ENCODE results near the gene PPTC7. TPM values are rescaled to one million over a fixed set of nuclear protein-coding genes. Genes with fewer than 3 reads are reported as not detected.

PPTC7 gene
- total RNA-seq, 2 experiments from 2014 or later, result 53.8 to 54.8 TPM

DNA sequence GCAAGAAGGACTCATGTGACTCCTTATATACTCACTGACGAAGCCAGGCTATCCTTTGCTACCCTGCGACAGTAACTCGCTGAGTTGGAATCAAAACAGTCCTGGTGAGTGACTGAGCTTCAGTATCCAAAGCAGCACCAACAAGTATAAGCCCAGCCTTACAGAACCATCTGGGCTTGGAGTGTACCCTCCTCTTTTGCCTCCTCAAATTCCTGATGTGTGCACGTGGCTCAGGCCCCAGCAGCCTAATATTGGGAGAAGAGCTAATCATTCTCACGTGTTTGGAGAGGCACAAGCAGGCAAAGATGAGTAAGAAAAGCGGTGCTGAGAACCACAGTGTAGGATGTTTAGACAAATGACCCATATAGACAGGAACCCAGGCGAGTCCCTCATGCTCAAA is 34.4 kb downstream of the PPTC7 start:
- H3K4me1 Mint-ChIP-seq (ENCODE audit: low read depth), result peaks cover 39% of the 10 kb centered on the region
- Histone ChIP-seq H3K27ac (ENCODE audit: low read depth in 1 of 2, low read length in 2 of 2) (no peak overlapping the region), H3K4me1 (ENCODE audit: insufficient read depth, low read length) (peaks cover 7% of the 10 kb centered on the region), H3K4me3 (ENCODE audit: low read length) (no peak overlapping the region), H3K27me3 (ENCODE audit: control insufficient read depth in 1 of 2, insufficient read depth in 2 of 2, low read length in 2 of 2) (no peaks in the 10 kb centered on the region), H3K36me3 (ENCODE audit: insufficient read depth, low read length) (peaks cover 54% of the 10 kb centered on the region), H3K9me3 (ENCODE audit: control insufficient read depth in 1 of 2, insufficient read depth in 1 of 2, low read length in 2 of 2) (no peaks in the 10 kb centered on the region)
- no peak overlapping the region for H3K4me3 Mint-ChIP-seq
- peaks cover 77% of the 10 kb centered on the region for H3K36me3 Mint-ChIP-seq (ENCODE audit: low read depth)
- ChIA-PET POLR2A (interaction anchor here (0.7 kb wide), 1 partner anchor 52 kb away, joined by 3 read pairs; no protein-coding TSS in a partner anchor), CTCF (interaction anchor here (1.7 to 3.4 kb wide), 4 partner anchors 51 to 99 kb away, joined by 5 to 16 read pairs (median 8); partner anchors contain the start of genes ARPC3, FAM216A and GPN3)
- intact Hi-C loops (cut with DNase I, micrococcal nuclease), result no loop called here
- no peak for DNase-seq
- TF ChIP-seq, protein P1, sequence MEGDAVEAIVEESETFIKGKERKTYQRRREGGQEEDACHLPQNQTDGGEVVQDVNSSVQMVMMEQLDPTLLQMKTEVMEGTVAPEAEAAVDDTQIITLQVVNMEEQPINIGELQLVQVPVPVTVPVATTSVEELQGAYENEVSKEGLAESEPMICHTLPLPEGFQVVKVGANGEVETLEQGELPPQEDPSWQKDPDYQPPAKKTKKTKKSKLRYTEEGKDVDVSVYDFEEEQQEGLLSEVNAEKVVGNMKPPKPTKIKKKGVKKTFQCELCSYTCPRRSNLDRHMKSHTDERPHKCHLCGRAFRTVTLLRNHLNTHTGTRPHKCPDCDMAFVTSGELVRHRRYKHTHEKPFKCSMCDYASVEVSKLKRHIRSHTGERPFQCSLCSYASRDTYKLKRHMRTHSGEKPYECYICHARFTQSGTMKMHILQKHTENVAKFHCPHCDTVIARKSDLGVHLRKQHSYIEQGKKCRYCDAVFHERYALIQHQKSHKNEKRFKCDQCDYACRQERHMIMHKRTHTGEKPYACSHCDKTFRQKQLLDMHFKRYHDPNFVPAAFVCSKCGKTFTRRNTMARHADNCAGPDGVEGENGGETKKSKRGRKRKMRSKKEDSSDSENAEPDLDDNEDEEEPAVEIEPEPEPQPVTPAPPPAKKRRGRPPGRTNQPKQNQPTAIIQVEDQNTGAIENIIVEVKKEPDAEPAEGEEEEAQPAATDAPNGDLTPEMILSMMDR (IDR thresholded peaks at IDR 0.05), result no peak
- no peak for ATAC-seq (ENCODE audit: poor library complexity)
- no peak overlapping the region for H3K27ac Mint-ChIP-seq
- H3K27me3 Mint-ChIP-seq, result no peaks in the 10 kb centered on the region
- no peaks in the 10 kb centered on the region for H3K9me3 Mint-ChIP-seq

DNA sequence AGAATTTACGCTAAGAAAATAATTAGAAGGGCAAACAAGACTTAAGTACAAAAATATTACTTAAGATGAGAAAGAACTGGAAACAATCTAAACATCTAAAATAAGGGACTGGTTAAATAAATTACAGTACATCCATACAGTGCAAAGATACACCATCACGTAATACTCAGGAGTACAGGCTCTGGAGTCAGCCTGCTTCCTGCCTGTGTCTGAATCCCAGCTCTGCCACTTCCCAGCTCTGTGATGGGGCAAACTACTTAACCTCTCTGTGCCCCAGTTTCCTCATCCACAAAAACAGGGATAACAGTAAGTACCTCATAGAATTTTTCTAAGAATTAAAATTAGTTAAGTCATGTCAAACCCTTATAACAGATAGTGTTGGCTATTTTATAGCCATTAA is 36.0 kb downstream of the PPTC7 start:
- intact Hi-C loops (cut with DNase I, micrococcal nuclease), result no loop called here
- CTCF ChIA-PET, result interaction anchor here (1.7 to 3.4 kb wide), 2 partner anchors 53 to 97 kb away, joined by 6 to 16 read pairs; partner anchors contain the start of gene ARPC3

DNA sequence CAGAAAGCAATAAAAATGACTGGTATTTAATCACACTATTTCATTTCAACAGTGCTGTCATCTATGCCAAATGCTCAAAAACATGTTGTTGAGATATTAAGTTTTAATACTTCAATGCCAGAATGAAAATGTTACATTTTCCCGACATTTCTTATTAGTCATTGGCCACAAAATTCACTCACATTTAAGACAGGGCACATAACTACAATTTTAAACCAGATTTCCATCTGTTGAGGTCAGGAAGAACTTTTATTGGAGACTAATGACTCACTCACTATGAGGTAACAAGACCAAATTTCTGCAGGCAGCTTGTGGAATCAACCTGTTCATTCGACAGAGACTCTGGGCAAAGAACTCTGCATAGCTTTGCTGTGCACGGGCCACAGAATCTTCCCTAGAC is 36.8 kb downstream of the PPTC7 start:
- H3K36me3 Mint-ChIP-seq (ENCODE audit: low read depth), result peaks cover 84% of the 10 kb centered on the region

More for the DNA sequence above, 36.0 kb downstream of the PPTC7 start:
- Mint-ChIP-seq H3K4me3 (no peak overlapping the region), H3K4me1 (ENCODE audit: low read depth) (peaks cover 42% of the 10 kb centered on the region), H3K36me3 (ENCODE audit: low read depth) (peaks cover 86% of the 10 kb centered on the region), H3K27me3 (no peaks in the 10 kb centered on the region), H3K9me3 (no peaks in the 10 kb centered on the region), H3K27ac (no peak overlapping the region)
- ATAC-seq (ENCODE audit: poor library complexity), result no peak
- H3K4me3 ChIP-seq (ENCODE audit: low read length), result no peak overlapping the region
- H3K36me3 ChIP-seq (ENCODE audit: insufficient read depth, low read length), result peaks cover 70% of the 10 kb centered on the region
- H3K27ac ChIP-seq (ENCODE audit: low read depth in 1 of 2, low read length in 2 of 2), result no peak overlapping the region
- TF ChIP-seq, protein P1 (IDR thresholded peaks at IDR 0.05), result no peak
- POLR2A ChIA-PET, result no interaction called here
- H3K9me3 ChIP-seq (ENCODE audit: control insufficient read depth in 1 of 2, insufficient read depth in 1 of 2, low read length in 2 of 2), result no peaks in the 10 kb centered on the region
- peaks cover 4% of the 10 kb centered on the region for H3K4me1 ChIP-seq (ENCODE audit: insufficient read depth, low read length)
- H3K27me3 ChIP-seq (ENCODE audit: control insufficient read depth in 1 of 2, insufficient read depth in 2 of 2, low read length in 2 of 2), result no peaks in the 10 kb centered on the region
- no peak for DNase-seq

More for the DNA sequence above, 36.8 kb downstream of the PPTC7 start:
- POLR2A ChIA-PET, result no interaction called here
- H3K9me3 Mint-ChIP-seq, result no peaks in the 10 kb centered on the region
- Histone ChIP-seq H3K36me3 (ENCODE audit: insufficient read depth, low read length) (peaks cover 75% of the 10 kb centered on the region), H3K27me3 (ENCODE audit: control insufficient read depth in 1 of 2, insufficient read depth in 2 of 2, low read length in 2 of 2) (no peaks in the 10 kb centered on the region), H3K4me3 (ENCODE audit: low read length) (no peak overlapping the region), H3K4me1 (ENCODE audit: insufficient read depth, low read length) (peaks cover 4% of the 10 kb centered on the region), H3K27ac (ENCODE audit: low read depth in 1 of 2, low read length in 2 of 2) (no peak overlapping the region), H3K9me3 (ENCODE audit: control insufficient read depth in 1 of 2, insufficient read depth in 1 of 2, low read length in 2 of 2) (no peaks in the 10 kb centered on the region)
- no peak overlapping the region for H3K4me3 Mint-ChIP-seq
- CTCF ChIA-PET, result no interaction called here
- ATAC-seq (ENCODE audit: poor library complexity), result no peak
- no peak for DNase-seq
- TF ChIP-seq, protein P1 (IDR thresholded peaks at IDR 0.05), result no peak
- H3K27me3 Mint-ChIP-seq, result no peaks in the 10 kb centered on the region
- peaks cover 36% of the 10 kb centered on the region for H3K4me1 Mint-ChIP-seq (ENCODE audit: low read depth)
- no peak overlapping the region for H3K27ac Mint-ChIP-seq
- intact Hi-C loops (cut with DNase I, micrococcal nuclease), result no loop called here

All from CD4-positive, alpha-beta T cell (primary cell).